Upper lobe of left lung (tissue), 6 donors: ENCODE results near the gene ZBTB40. TPM values are rescaled to one million over a fixed set of nuclear protein-coding genes. Genes with fewer than 3 reads are reported as not detected.

ENCODE experiments used
- ATAC-seq, 2 donors: fragments of 200-7000 bp; cut with Tn5 transposase; one replicate each; pipeline ENCODE4 v1.9.1; 2022; ENCODE audit warnings: mild to moderate bottlenecking in 2 of 2, moderate library complexity in 2 of 2; ENCODE audit not compliant: low FRiP score in 2 of 2
- DNase-seq, 2 donors: peaks; one replicate each; pipeline ENCODE4 v3.0.0-alpha.2; 2019 to 2020
- H3K27ac ChIP-seq, 4 donors: fragments of 200-600 bp; sonication (generic); one replicate each; pipeline ENCODE4 v1.5.1; 2016 to 2019
- H3K27me3 ChIP-seq, 4 donors: fragments of 200-600 bp; sonication (generic); one replicate each; pipeline ENCODE4 v1.5.1; 2017 to 2019
- H3K36me3 ChIP-seq, 4 donors: fragments of 200-600 bp; sonication (generic); one replicate each; pipeline ENCODE4 v1.5.1; 2016 to 2019
- H3K4me1 ChIP-seq, 4 donors: fragments of 200-600 bp; sonication (generic); one replicate each; pipeline ENCODE4 v1.5.1; 2018 to 2019
- H3K4me3 ChIP-seq, 4 donors: fragments of 200-600 bp; sonication (generic); one replicate each; pipeline ENCODE4 v1.5.1; 2017 to 2019; ENCODE audit warnings: mild to moderate bottlenecking in 2 of 4, moderate library complexity in 1 of 4
- H3K9me3 ChIP-seq, 4 donors: fragments of 200-600 bp; sonication (generic); one replicate each; pipeline ENCODE4 v1.5.1; 2018 to 2019
- CTCF ChIP-seq, 6 experiments: fragments of 450-650 bp in 4 of 6; fragments of 200-600 bp in 2 of 6; sonication (generic) in 2 of 6; IDR thresholded peaks; one replicate each; pipeline ENCODE4 v1.5.1; 2016 to 2019; ENCODE audit warnings: antibody characterized with exemption in 6 of 6
- EP300 ChIP-seq, 4 donors: sonication (generic); formaldehyde crosslinking; IDR thresholded peaks; one replicate each; pipeline ENCODE4 v1.5.1; 2017; ENCODE audit warnings: antibody characterized with exemption in 4 of 4, control low read depth in 2 of 4
- POLR2A ChIP-seq, 4 donors: fragments of 450-650 bp; IDR thresholded peaks; one replicate each; pipeline ENCODE4 v1.5.1; 2016 to 2017; ENCODE audit warnings: antibody characterized with exemption in 4 of 4, mild to moderate bottlenecking in 2 of 4
- POLR2AphosphoS5 ChIP-seq, 2 donors: sonication (generic); formaldehyde crosslinking; IDR thresholded peaks; one replicate each; pipeline ENCODE4 v1.5.1; 2017; ENCODE audit warnings: antibody characterized with exemption in 2 of 2
- WGBS, 2 donors: methylation state at CpG; one replicate each; pipeline ENCODE4 v1.1.5; 2017 to 2018; 5-methylcytosine and 5-hydroxymethylcytosine counted together
- total RNA-seq, 6 donors: library from RNA; depleted of rRNA in 4 of 6; stranded (reverse); fragments of >200 nt in 4 of 6; gene quantifications; one replicate each; pipeline versions ENCODE4 v1.1.0 to v1.2.1, GENCODE V29; 2016 to 2021
- donor health status: DM: no; HTN: no; CAD: no; lungs with moderate emphysema.
- donor health status: DM: no; HTN: yes; CAD: no; lungs with severe emphysema.

Gene ZBTB40
- total RNA-seq, 6 donors from 2014 or later, result 18.1 to 62.9 (median 24.1) TPM

- peak in 1 of 2 donors; percentile 65 for ATAC-seq
- H3K9me3 ChIP-seq, result no peaks in the 10 kb centered on the region
- TF ChIP-seq CTCF (IDR thresholded peaks at IDR 0.05) (no peak), POLR2A (IDR thresholded peaks at IDR 0.05) (no peak), EP300 (IDR thresholded peaks at IDR 0.05) (no peak), POLR2AphosphoS5 (IDR thresholded peaks at IDR 0.05) (no peak)
- H3K27me3 ChIP-seq, result no peaks in the 10 kb centered on the region
- H3K27ac ChIP-seq, result no peak overlapping the region
- H3K4me3 ChIP-seq, result no peak overlapping the region
- peaks cover 0 to 46% (median 16%) of the 10 kb centered on the region in 4 donors for H3K36me3 ChIP-seq
- DNase-seq, result peak in 1 of 2 donors; percentile 39
- 81 to 88% methylated on average over 10 of the region's 10 CpGs for WGBS, 2 donors
- H3K4me1 ChIP-seq, result peaks cover 0 to 8% (median 3%) of the 10 kb centered on the region in 4 donors
These were observed 40.5 kb downstream of the ZBTB40 start for GRCh38 chr1:22491995-22492715.

- Histone ChIP-seq H3K4me1 (peaks cover under 1 to 8% (median 6%) of the 10 kb centered on the region in 4 donors), H3K9me3 (no peaks in the 10 kb centered on the region), H3K27me3 (no peaks in the 10 kb centered on the region), H3K36me3 (peaks cover 0 to 51% (median 16%) of the 10 kb centered on the region in 4 donors), H3K27ac (no peak overlapping the region), H3K4me3 (no peak overlapping the region)
- ATAC-seq (peak in 1 of 2 donors; percentile 61), DNase-seq (no peak)
- WGBS, 2 donors, result 80 to 88% methylated on average over 2 of the region's 2 CpGs
- TF ChIP-seq POLR2AphosphoS5 (IDR thresholded peaks at IDR 0.05), result no peak
- TF ChIP-seq POLR2A (IDR thresholded peaks at IDR 0.05), result no peak
- TF ChIP-seq CTCF (IDR thresholded peaks at IDR 0.05), result no peak
- no peak for TF ChIP-seq EP300 (IDR thresholded peaks at IDR 0.05)
These were observed 42.5 kb downstream of the ZBTB40 start for GRCh38 chr1:22494144-22494543.

- Histone ChIP-seq H3K4me3 (no peak overlapping the region), H3K27ac (no peak overlapping the region), H3K4me1 (peaks cover 8 to 15% (median 12%) of the 10 kb centered on the region in 4 donors), H3K36me3 (peaks cover 0 to 46% (median 14%) of the 10 kb centered on the region in 4 donors), H3K9me3 (no peaks in the 10 kb centered on the region), H3K27me3 (no peaks in the 10 kb centered on the region)
- DNase-seq (no peak), ATAC-seq (no peak)
- TF ChIP-seq EP300 (IDR thresholded peaks at IDR 0.05) (no peak), POLR2AphosphoS5 (IDR thresholded peaks at IDR 0.05) (no peak), CTCF (IDR thresholded peaks at IDR 0.05) (no peak)
- 80 to 83% methylated on average over 6 of the region's 6 CpGs for WGBS, 2 donors
These were observed 43.4 kb downstream of the ZBTB40 start for GRCh38 chr1:22494943-22495579.

- Histone ChIP-seq H3K27me3 (no peaks in the 10 kb centered on the region), H3K9me3 (no peaks in the 10 kb centered on the region), H3K4me1 (peaks cover 21 to 27% (median 23%) of the 10 kb centered on the region in 4 donors), H3K27ac (no peak overlapping the region), H3K4me3 (no peak overlapping the region), H3K36me3 (peaks cover 0 to 32% (median 4%) of the 10 kb centered on the region in 4 donors)
- WGBS, 2 donors, result 91 to 93% methylated on average over 7 of the region's 7 CpGs
- TF ChIP-seq EP300 (IDR thresholded peaks at IDR 0.05) (no peak), CTCF (IDR thresholded peaks at IDR 0.05) (no peak), POLR2AphosphoS5 (IDR thresholded peaks at IDR 0.05) (no peak), POLR2A (IDR thresholded peaks at IDR 0.05) (no peak)
- ATAC-seq (no peak), DNase-seq (no peak)
These were observed 45.0 kb downstream of the ZBTB40 start for GRCh38 chr1:22496536-22497160.
